PFSK-1 (cell line): ENCODE measurements around the gene DACT3.

Experiments used
- FOXP2 ChIP-seq: optimal IDR thresholded peaks from 2 replicates; pipeline ENCODE3; 2011; ENCODE audit warnings: borderline replicate concordance, control low read depth, inconsistent platforms; ENCODE audit not compliant: insufficient read depth; ENCODE audit errors: extremely low read length, extremely low read depth
- POLR2AphosphoS5 ChIP-seq: IDR thresholded peaks from 2 replicates; pipeline ENCODE4 v1.6.1; 2012; ENCODE audit warnings: low read depth, mild to moderate bottlenecking, control low read depth, low read length, moderate library complexity
- REST ChIP-seq, 2 experiments: IDR thresholded peaks; 2 replicates each; pipeline versions ENCODE4 v1.6.1 to v1.8.0; 2011 to 2012; ENCODE audit warnings: low read depth in 2 of 2, low read length in 2 of 2, control low read depth in 1 of 2, inconsistent platforms in 1 of 2, mild to moderate bottlenecking in 1 of 2, moderate library complexity in 1 of 2; ENCODE audit not compliant: insufficient read depth in 1 of 2
- SIN3A ChIP-seq: IDR thresholded peaks from 2 replicates; pipeline ENCODE4 v1.6.1; 2012; ENCODE audit warnings: mild to moderate bottlenecking, low read length, moderate library complexity, borderline replicate concordance; ENCODE audit not compliant: insufficient read depth

- no peak for TF ChIP-seq POLR2AphosphoS5
- TF ChIP-seq SIN3A, result no peak
- TF ChIP-seq REST (IDR thresholded peaks at IDR 0.05; ENCODE audit: insufficient read depth in 1 of 2, low read depth in 2 of 2, low read length in 2 of 2), result no peak
- TF ChIP-seq FOXP2, result no peak
Observed at GRCh38 chr19:46693760-46694159, 32.8 kb upstream of the DACT3 start.
